HG03565 (cell line): ENCODE results near the gene TFAM.

Experiments used
- ATAC-seq: cut with Tn5 transposase; IDR thresholded peaks from one replicate; pipeline ENCODE4 v1.9.1; 2021; ENCODE audit warnings: mild to moderate bottlenecking, moderate library complexity; ENCODE audit not compliant: unreplicated experiment

Gene TFAM

GRCh38 chr10:58431903-58432302 is 46.7 kb downstream of the TFAM start:
- ATAC-seq: no peak

DNA sequence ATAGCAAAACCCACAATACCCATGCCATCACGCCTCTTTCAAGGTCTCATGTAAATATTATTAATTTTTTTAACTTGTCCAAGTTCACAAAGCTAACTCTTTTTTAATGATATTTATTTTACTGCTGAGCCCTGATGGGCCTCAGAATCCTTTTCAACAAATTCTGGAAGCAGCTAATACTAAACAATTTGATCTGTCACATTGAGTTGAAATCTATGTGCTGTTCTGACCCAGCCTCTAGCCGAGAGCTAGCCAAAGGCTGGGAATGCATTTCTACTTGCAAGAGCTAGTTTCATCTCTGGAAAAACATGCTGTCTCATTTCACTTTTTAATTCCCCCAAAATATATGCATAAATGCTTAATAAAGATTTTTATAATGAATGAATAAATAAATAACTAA is 47.9 kb downstream of the TFAM start:
- no peak for ATAC-seq

- no peak for ATAC-seq
These were observed 48.4 kb downstream of the TFAM start for GRCh38 chr10:58433571-58433970.

GRCh38 chr10:58435297-58435985 is 50.2 kb downstream of the TFAM start:
- no peak for ATAC-seq

- no peak for ATAC-seq
These were observed 50.9 kb downstream of the TFAM start for GRCh38 chr10:58436071-58436470.

DNA sequence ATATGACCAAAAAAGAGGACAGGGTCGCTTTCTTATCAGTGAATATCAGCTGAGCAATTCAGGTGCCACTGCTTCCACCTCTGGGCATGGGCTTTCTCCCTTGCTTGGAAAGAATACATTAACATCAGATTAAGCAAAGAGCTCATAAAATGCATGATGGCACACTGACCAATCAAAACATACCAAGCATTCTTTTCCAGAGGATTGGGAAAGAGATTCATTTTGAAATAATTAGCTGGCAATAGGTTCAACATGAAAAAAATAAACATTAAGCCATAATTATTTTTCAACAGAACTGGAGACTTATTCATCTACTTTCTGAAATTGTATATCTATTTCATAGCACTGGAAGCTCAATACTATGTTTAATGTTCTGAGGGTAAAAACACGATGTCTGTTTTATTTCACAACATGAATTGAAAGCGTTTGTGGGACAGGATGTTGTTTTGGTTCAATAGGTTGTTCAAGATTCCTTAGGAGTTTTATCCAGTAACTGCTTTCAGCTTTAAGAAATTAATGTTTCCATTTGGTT is 53.2 kb downstream of the TFAM start:
- no peak for ATAC-seq

DNA sequence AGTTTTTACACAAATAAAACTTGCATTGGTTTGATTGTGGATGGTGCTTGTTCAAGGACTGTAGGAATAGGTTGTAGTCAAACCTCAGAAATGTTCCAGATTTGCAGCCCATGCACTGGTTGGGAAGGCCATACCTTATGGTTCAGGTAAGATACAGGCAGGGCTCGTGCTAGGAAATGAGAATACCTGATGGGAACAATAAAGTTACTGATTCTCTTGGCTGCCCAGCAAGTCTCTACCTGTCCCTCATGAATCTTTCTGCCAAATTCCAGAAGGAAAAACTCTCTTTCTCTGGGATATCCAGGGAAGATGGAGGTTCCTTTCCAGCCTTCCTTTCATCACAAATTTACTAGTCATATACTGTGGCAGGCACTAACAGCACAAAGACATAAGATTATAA is 53.8 kb downstream of the TFAM start:
- no peak for ATAC-seq

- ATAC-seq: no peak
These were observed 54.6 kb downstream of the TFAM start for GRCh38 chr10:58439632-58440364.

- ATAC-seq: no peak
These were observed 55.3 kb downstream of the TFAM start for GRCh38 chr10:58440484-58440883.

- no peak for ATAC-seq
These were observed 59.1 kb downstream of the TFAM start for GRCh38 chr10:58444321-58444720.

- ATAC-seq: no peak
These were observed 59.7 kb downstream of the TFAM start for GRCh38 chr10:58444876-58445275.

DNA sequence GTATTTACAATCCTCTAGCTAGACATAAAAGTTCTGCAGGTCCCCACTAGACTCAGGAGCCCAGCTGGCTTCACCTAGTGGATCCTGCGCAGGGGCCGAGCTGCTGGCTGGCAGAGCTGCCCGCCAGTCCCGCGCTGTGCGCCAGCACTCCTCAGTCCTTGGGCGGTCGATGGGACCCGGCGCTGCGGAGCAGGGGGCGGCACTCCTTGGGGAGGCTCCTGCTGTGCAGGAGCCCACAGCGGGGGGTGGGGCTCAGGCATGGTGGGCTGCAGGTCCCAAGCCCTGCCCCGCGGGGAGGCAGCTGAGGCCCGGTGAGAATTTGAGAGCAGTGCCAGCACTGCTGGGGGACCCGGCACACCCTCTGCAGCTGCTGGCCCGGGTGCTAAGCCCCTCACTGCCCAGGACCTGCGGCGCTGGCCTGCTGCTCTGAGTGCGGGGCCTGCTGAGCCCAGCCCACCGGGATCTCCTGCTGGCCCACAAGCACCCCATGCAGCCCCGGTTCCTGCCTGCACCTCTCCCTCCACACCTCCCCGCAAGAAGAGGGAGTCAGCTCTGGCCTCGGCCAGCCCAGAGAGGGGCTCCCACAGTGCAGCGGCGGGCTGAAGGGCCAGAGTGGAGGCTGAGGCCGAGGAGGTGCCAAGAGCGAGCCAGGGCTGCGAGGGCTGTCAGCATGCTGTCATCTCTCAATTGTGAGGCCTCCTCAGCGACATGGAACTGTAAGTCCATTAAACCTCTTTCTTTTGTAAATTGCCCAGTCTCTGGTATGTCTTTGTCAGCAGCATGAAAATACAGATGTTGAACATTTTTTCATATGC is 63.1 kb downstream of the TFAM start:
- ATAC-seq: no peak
